ENCODE data around the gene RARRES2.
"Not testable (repeated sequence)": the region's sequence is repeated elsewhere in the genome, so short reads cannot be mapped to it uniquely, and the experiment has no call there.

RARRES2 gene

GRCh38 chr7:150317748-150318444 lies 23.5 kb downstream of the RARRES2 start:
- DNase-seq (ENCODE audit: low spot score), result no peak

DNA sequence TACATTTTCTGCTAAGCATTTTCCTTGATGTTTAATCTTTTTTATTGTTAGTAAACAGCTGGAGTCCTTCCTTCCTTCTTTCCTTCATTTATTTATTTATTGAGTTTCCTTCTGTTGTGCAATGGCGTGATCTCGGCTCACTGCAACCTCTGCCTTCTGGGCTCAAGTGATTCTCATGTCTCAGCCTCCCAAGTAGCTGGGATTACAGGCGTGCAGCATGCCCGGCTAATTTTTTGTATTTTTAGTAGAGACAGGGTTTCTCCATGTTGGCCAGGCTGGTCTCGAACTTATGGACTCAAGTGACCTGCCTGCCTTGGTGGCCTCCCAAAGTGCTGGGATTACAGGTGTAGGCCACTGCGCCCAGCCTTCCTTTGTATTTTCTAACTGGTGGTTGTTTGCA lies 24.4 kb downstream of the RARRES2 start:
- not testable (repeated sequence) for DNase-seq (ENCODE audit: low spot score)

- no peak for DNase-seq (ENCODE audit: low spot score)
These were observed 26.7 kb downstream of the RARRES2 start for GRCh38 chr7:150314639-150315239.

- no peak for DNase-seq (ENCODE audit: low spot score)
These were observed 27.6 kb downstream of the RARRES2 start for GRCh38 chr7:150313870-150314269.

- no peak for DNase-seq (ENCODE audit: low spot score)
These were observed 28.0 kb downstream of the RARRES2 start for GRCh38 chr7:150313367-150313809.

DNA sequence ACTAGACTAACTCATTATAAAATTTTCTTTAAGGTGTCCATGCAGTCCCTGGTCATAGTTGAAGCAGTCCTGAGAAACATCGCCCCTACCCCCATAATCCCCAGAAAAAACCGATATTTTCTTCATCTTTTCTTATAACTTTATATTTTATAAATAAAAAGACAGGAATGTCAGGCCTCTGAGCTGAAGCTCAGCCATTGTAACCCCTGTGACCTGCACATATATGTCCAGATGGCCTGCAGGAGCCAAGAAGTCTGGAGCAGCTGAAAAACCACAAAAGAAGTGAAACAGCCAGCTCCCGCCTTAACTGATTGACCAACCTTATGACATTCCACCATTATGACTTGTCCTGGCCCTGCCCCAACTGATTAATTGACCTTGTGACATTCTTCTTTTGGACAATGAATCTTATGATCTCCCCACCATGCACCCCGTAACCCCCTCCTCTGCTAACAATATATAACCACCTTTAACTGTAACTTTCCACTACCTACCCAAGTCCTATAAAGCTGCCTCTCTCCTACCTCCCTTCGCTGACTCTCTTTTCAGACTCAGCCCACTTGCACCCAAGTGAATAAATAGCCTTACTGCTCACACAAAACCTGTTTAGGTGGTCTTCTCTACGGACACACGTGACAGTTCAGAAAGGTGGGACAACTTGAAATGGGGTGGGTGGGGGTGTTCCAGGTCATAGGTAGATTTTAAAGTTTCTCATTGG lies 28.6 kb downstream of the RARRES2 start:
- DNase-seq (ENCODE audit: low spot score), result not testable (repeated sequence)

- no peak for DNase-seq (ENCODE audit: low spot score)
These were observed 29.7 kb downstream of the RARRES2 start for GRCh38 chr7:150311711-150312110.

DNA sequence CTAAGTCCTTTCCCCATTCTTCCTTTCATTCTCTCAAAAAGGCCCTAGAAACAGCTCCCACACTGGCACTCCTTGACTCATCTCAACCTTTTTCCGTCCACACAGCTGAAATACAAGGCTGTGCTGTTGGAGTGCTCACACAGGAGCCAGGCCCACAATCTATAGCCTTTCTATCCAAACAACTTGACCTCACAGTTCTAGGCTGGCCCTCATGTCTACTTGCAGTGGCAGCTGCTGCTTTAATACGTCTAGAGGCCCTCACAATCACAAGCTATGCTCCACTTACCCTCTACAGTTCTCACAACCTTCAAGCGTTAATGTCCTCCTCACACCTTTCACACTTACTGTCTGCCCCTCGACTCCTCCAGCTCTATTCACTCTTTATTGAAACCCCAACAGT lies 30.3 kb downstream of the RARRES2 start:
- DNase-seq (ENCODE audit: low spot score), result no peak

DNA sequence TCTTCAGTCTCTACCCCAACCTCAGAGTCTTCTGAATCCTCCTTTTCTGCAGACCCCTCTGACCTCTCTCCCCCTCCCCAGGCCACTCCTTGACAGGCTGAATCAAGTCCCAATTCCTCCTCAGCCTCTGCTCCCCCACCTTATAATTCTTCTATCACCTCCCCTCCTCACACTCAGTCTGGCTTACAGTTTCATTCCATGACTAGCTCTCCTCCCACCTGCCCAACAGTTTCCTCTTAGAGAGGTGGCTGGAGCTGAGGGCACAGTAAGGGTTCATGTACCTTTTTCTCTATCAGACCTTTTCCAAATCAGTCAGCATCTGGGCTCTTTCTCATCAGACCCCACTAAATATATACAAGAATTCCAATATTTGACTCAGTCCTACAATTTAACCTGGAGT lies 32.9 kb downstream of the RARRES2 start:
- no peak for DNase-seq (ENCODE audit: low spot score)

DNA sequence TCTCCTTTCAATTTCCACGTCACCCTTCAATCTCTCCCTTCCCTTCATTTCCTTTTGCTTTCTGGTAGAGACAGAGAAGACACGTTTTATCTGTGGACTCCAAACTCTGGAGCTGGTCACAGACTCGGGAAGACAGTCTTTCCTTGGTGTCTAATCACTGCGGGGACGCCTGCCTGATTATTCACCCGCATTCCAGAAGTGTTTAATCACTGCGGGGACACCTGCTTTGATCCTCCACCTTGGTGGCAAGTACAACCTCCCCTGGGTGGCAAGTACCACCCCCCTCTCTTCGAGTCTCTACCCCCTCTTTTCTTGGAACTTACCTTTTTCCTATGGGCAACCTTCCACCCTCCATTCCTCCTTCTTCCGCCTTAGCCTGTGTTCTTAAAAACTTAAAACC lies 33.5 kb downstream of the RARRES2 start:
- DNase-seq (ENCODE audit: low spot score), result no peak

- no peak for DNase-seq (ENCODE audit: low spot score)
These were observed 34.3 kb downstream of the RARRES2 start for GRCh38 chr7:150307129-150307528.

- not testable (repeated sequence) for DNase-seq (ENCODE audit: low spot score)
These were observed 35.1 kb downstream of the RARRES2 start for GRCh38 chr7:150306377-150306776.

DNA sequence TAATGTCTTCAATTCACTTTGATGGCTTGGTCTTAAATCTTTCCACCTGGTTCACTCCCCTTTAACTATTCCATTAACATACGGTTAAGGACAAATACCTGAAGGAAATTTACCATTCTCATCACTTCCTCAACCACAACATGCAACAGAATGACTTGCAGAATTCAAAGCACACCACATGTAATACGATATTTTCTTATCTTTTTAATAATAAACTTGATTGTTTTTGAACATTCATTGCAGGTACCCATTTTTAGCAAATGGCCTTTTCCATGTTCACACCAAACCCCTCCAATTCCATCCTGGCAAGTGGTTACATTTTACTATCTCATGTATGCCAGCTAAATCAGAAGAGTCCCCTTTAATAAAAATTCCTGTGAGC lies 35.5 kb downstream of the RARRES2 start:
- DNase-seq (ENCODE audit: low spot score), result not testable (repeated sequence)

DNA sequence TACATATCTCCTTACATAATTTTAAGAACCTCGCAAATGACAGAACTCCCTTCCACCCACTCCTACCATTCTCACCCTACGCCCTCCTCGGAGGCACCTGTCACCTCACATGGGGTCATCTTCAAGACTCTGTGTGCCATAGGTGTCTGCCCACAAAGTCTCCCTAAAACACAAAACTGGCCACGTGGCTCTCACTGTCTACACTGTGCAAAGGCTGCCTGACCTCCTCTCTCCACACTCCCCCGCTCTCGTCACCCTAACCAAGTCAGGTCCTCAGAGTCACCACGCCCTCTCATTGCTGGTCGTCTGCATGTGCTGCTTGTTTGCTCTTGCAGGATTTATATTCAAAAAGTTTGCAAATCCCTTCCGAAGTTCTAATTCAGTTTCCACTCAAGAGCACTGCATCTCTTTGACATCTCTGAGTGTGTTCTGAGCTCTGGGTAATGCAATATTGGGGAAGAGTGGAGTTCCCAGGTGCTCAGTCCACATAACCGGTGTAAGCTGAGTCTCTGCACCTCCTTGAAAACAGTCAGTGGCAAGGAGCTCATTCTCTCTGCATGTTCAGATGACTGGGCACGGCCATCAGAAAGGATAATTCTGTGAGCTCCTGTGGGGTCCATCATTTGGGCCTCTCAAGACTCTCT lies 36.0 kb downstream of the RARRES2 start:
- not testable (repeated sequence) for DNase-seq (ENCODE audit: low spot score)

DNA sequence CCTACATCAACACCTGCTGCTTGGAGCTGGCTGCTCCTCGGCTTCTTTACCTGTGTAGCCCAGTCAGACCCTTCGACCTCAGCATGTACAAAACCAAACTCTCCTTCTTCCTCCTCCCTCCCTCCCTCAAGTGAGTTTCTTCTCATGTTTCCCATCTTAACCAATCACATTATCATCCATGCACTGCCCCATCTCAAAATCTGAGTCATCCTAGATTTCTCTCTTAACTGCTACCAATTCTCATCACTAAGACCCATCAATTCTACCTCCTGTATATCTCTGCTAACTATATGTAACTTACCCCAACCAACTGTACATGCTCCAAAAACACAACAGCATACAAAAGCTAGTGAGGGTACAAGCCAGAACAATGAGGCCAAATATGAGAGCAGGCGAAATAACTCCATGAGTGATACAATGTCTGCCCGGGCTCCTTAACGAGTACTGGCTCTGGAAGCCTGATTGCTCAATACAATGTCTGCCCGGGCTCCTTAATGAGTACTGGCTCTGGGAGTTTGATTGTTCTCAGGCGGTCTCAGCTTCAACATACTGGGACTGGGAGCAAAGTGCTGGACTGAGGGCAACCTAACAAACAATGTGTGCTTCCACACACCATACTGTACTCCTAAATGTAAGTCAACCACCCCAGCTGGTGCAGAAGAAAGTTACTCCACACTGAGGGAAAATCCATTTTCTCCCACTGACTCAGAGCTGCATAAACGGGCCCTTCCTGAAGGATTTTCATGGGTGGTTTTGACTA lies 36.8 kb downstream of the RARRES2 start:
- not testable (repeated sequence) for DNase-seq (ENCODE audit: low spot score)

DNA sequence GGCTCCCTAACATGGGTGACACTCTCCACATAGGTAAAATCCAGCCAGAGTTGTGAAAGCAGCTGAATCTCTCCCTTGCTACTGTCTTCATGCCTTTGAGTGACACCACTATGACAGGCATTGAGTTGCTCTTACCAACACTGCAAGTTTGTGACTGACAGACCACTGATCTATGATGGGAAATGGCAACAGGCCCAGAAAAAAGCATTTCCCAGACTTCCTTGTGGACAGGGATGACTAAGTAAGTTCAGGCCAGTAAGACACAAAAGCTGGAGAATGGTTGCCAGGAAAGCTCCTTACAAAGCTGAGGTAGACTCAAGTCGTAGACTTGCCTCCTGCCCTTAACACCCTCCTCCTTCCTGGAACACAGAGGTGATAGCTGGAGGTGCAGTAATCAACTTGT lies 38.5 kb downstream of the RARRES2 start:
- not testable (repeated sequence) for DNase-seq (ENCODE audit: low spot score)

DNA sequence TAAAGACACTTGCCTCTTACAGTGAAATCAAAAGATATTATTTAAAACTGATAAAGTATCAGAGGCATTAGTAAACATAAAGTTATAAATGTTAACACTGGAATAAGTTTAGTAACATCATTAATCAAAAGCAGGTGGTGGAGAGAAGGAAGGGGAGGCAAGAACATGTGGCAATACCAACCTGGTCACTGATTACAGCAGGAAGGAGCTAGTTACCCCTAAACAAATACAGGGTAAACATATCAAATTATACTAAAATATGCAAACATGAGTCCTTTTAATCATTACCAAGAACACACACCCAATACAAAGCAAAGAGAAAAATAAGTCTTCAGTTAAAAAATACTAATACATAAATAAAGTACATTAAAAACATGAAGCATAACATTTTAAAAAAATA lies 43.5 kb downstream of the RARRES2 start:
- DNase-seq (ENCODE audit: low spot score), result not testable (repeated sequence)

DNA sequence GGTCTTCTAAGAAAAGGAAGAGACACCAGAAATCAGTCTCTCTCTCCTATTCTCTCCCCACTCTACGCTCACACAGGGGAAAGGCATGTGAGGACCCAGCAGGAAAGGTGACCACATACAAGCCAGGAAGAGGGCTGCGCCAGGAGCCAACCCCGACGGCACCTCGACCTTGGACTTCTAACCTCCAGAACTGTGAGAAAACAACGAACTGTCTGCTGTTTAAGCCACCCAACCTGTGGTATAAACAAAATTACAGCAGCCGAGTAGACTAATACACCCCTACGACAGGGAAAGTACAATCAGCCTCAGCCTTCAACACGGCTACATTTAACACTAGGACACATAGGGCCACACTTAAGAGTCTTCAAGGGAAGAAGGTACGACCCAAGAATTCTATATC lies 44.6 kb downstream of the RARRES2 start:
- not testable (repeated sequence) for DNase-seq (ENCODE audit: low spot score)

- not testable (repeated sequence) for DNase-seq (ENCODE audit: low spot score)
These were observed 45.8 kb downstream of the RARRES2 start for GRCh38 chr7:150295614-150296013.

- DNase-seq (ENCODE audit: low spot score), result not testable (repeated sequence)
These were observed 46.4 kb downstream of the RARRES2 start for GRCh38 chr7:150295027-150295426.

DNA sequence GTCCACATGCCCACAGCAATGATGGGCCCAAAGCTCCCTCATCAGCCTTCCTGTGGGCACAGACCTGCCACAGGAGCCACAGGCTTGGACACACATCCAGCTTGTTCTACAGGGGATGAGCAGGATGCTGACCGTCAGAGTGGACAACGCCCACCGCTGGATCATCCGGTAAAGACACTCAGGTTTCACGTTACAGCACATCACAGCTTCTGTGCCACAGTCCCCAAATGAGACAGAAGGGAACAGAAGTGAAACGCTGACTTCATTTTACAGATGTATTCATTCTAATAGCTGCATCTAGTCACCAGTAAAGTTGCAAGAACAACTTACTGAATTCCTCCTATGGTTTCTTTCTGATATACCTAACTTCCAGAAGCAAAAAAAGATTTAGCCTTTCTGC lies 51.1 kb downstream of the RARRES2 start:
- not testable (repeated sequence) for DNase-seq (ENCODE audit: low spot score)

GRCh38 chr7:150288816-150289215 lies 52.6 kb downstream of the RARRES2 start:
- DNase-seq (ENCODE audit: low spot score), result not testable (repeated sequence)
